PC-9 (cell line): ENCODE data around the gene ATXN7.

Experiments
- CTCF ChIP-seq: fragments of 200-600 bp; sonication (generic); conservative IDR thresholded peaks from 2 replicates; pipeline ENCODE4 v1.6.1; 2017; ENCODE audit warnings: mixed run types, antibody characterized with exemption, mild to moderate bottlenecking, moderate library complexity
- EZH2 ChIP-seq: fragments of 200-600 bp; sonication (generic); IDR thresholded peaks from 2 replicates; pipeline ENCODE4 v1.8.0; 2017; ENCODE audit warnings: antibody characterized with exemption, low read depth

- TF ChIP-seq CTCF = no peak
- TF ChIP-seq EZH2 = no peak
These were observed 47.2 kb downstream of the ATXN7 start for GRCh38 chr3:63910891-63911290.
